HuH-7.5 (cell line): ENCODE measurements around the gene EPB41L2.

ENCODE experiments used
- DNase-seq: peaks from one replicate; pipeline ENCODE4 v3.0.0; 2011; ENCODE audit warnings: low spot score

Gene EPB41L2

GRCh38 chr6:130796313-130796905, 266.6 kb downstream of the EPB41L2 start:
- no peak for DNase-seq

DNA sequence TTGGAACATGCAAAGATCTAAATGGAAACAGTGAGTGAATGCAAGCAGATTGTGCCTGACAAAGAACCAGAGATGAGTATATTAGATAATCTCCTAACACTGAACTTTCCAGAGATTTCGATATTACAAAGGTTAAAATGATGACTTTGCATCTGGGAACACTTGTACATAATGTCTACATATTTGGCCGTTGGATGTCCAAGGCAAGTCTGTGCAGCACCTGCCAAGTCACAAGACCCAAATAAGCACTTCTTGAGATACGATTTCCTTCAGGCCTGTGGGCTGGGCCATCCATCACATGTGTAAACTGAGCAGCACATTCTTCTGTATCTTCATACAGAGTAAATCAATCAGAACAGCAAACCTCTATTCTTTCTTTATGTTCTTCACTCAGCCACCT, 268.3 kb downstream of the EPB41L2 start:
- DNase-seq: no peak

DNA sequence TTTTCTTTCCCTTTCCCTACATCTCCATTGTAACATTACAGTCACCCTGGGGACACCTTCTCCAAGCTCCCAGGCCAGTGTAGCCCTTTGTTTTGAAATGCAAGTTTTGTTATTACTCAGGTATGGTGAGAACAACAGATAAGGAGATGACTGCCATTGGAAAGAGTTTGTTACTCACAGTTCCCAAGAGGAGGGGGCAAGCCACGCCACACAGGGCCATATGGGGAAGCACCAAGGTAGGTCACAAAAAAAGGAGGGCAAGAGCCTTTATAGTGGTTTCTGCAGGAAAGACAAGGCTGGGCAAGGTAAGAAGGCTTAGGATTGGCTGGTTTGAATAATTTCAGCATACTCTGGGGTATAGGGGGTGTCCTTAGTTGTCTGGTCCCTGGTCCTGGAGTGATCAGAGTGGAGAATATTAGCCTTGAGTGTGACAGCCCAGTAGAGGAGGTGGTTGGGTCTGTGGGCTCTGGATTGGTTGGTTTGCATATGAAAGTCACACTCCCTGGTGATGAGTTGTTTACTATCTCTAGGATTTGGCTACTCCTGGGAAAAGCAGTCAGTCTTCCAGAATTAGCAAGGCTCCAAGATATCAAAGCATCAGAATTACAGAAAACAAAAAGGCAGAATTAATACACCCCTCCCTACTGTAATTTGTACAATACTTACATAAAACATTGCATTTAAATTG, 268.9 kb downstream of the EPB41L2 start:
- no peak for DNase-seq
